HepG2 (cell line): ENCODE measurements around the gene FJX1. TPM values are rescaled to one million over a fixed set of nuclear protein-coding genes. Genes with fewer than 3 reads are reported as not detected.

Experiments used
- ATAC-seq: fragments of 200-7000 bp; cut with Tn5 transposase; 3 replicates; pipeline ENCODE4 v1.9.1; 2020; ENCODE audit warnings: mild to moderate bottlenecking, moderate library complexity
- BruUV-seq: library from RNA; stranded (reverse); fragments of 400-500 nt; replicated peaks from 2 replicates; lab custom pipeline; 2021; lab: Mats Ljungman, UMichigan
- CTCF ChIA-PET: fragments of 300-600 bp; formaldehyde crosslinking; extraction: SDS; loops from one replicate; lab custom pipeline; 2021; ENCODE audit warnings: low total read pairs, inconsistent platforms, low intra/inter-chr PET ratio; lab: Yijun Ruan, JAX
- POLR2A ChIA-PET: fragments of 350-600 bp; sonication (Branson Sonifier 250); formaldehyde crosslinking; loops from one replicate; lab custom pipeline; 2020; ENCODE audit warnings: antibody characterized with exemption, inconsistent platforms; lab: Yijun Ruan, JAX
- DNase-seq: peaks from one replicate; pipeline ENCODE4 v3.0.0-alpha.2; 2015; ENCODE audit warnings: low spot score
- FAIRE-seq: peaks from 3 replicates; lab custom pipeline; 2011; peaks lifted over from hg19 to GRCh38; lab: Jason Lieb, UNC
- H2AFZ ChIP-seq: one replicate; pipeline ENCODE4 v1.6.1; 2011; ENCODE audit warnings: low read length, inconsistent platforms
- H3K27ac ChIP-seq: fragments of 300-600 bp; 3 replicates; pipeline ENCODE4 v1.8.0; 2011; ENCODE audit warnings: mixed run types, mild to moderate bottlenecking, mixed read lengths, low read length, inconsistent platforms; ENCODE audit not compliant: insufficient read depth; ENCODE audit errors: extremely low read length
- H3K27me3 ChIP-seq, 2 experiments: fragments of 200-600 bp in 1 of 2; 2 replicates in 1 of 2; 3 replicates in 1 of 2; pipeline versions ENCODE4 v1.6.0 to v1.8.0; 2011; ENCODE audit warnings: low read length in 2 of 2, mild to moderate bottlenecking in 2 of 2, moderate library complexity in 2 of 2, inconsistent platforms in 1 of 2; ENCODE audit not compliant: insufficient read depth in 2 of 2, control insufficient read depth in 1 of 2
- H3K36me3 ChIP-seq, 2 experiments: fragments of 200-600 bp in 1 of 2; replicated peaks in 1 of 2; 2 replicates in 1 of 2; 3 replicates in 1 of 2; pipeline versions ENCODE4 v1.5.1 to v1.8.0; 2011; ENCODE audit warnings: low read length in 2 of 2, inconsistent platforms in 1 of 2; ENCODE audit not compliant: insufficient read depth in 2 of 2, control insufficient read depth in 1 of 2
- H3K4me1 ChIP-seq: 2 replicates; pipeline ENCODE4 v1.5.1; 2012; ENCODE audit warnings: low read length, inconsistent platforms; ENCODE audit not compliant: insufficient read depth
- H3K4me2 ChIP-seq: 2 replicates; pipeline ENCODE4 v1.6.0; 2011; ENCODE audit warnings: low read depth, low read length, inconsistent platforms
- H3K4me3 ChIP-seq, 3 experiments: fragments of 200-600 bp in 1 of 3; sonication (generic), shearing (Covaris generic) in 1 of 3; replicated peaks in 1 of 3; 2 replicates each; pipeline ENCODE4 v1.5.1; 2011 to 2016; ENCODE audit warnings: low read length in 3 of 3, inconsistent platforms in 2 of 3, low read depth in 2 of 3, mild to moderate bottlenecking in 2 of 3, control low read depth in 1 of 3, mixed read lengths in 1 of 3; ENCODE audit not compliant: insufficient read depth in 1 of 3
- H3K79me2 ChIP-seq: one replicate; pipeline ENCODE4 v1.6.1; 2011; ENCODE audit warnings: low read length, inconsistent platforms; ENCODE audit not compliant: insufficient read depth
- H3K9ac ChIP-seq: 2 replicates; pipeline ENCODE4 v1.6.0; 2011; ENCODE audit warnings: mild to moderate bottlenecking, low read depth, low read length, inconsistent platforms; ENCODE audit not compliant: insufficient read depth
- H3K9me3 ChIP-seq: 2 replicates; pipeline ENCODE4 v1.5.1; 2012; ENCODE audit warnings: mild to moderate bottlenecking, low read length
- H4K20me1 ChIP-seq: 2 replicates; pipeline ENCODE4 v1.6.0; 2011; ENCODE audit warnings: inconsistent platforms, mild to moderate bottlenecking, low read length, moderate library complexity; ENCODE audit not compliant: insufficient read depth
- GATAD2A ChIP-seq: IDR thresholded peaks from 2 replicates; pipeline ENCODE4 v1.6.1; 2016
- KMT2A ChIP-seq: sonication (generic); formaldehyde crosslinking; IDR thresholded peaks from 2 replicates; pipeline ENCODE4 v1.4.0; 2020; ENCODE audit warnings: missing genetic modification reagents
- RAD21 ChIP-seq: fragments of 450-650 bp; formaldehyde crosslinking; IDR thresholded peaks from 2 replicates; pipeline ENCODE4 v1.5.0; 2020; ENCODE audit warnings: mild to moderate bottlenecking
- SMC3 ChIP-seq: IDR thresholded peaks from 2 replicates; pipeline ENCODE4 v1.6.1; 2011; ENCODE audit warnings: low read length, improper control_type of control experiment
- STAG1 ChIP-seq: sonication (generic); formaldehyde crosslinking; IDR thresholded peaks from 2 replicates; pipeline ENCODE4 v1.4.0; 2020; ENCODE audit warnings: missing genetic modification reagents
- WGBS: methylation state at CpG from one replicate; pipeline ENCODE4 v1.1.6; 2017; ENCODE audit warnings: low lambda C conversion rate; 5-methylcytosine and 5-hydroxymethylcytosine counted together
- in situ Hi-C: cut with HindIII; loops from 2 replicates; pipeline ENCODE4 v1.10.0; 2017; ENCODE audit warnings: low pct_unique_long_range_greater_than_20kb; ENCODE audit not compliant: extremely low pct_ligation_motif_present
- intact Hi-C: fragments of 100-400 bp; cut with micrococcal nuclease; formaldehyde crosslinking; loops from one replicate; pipeline ENCODE4 v1.10.0; 2022; ENCODE audit not compliant: unreplicated experiment
- polyA plus RNA-seq, 8 experiments: library from polyadenylated mRNA; depleted of rRNA in 3 of 8; stranded (reverse) in 7 of 8; unstranded in 1 of 8; fragments of >200 nt; fragmentation: Illumina TruSeq in 4 of 8; extraction: Trizol in 4 of 8; gene quantifications; 2 replicates each; pipeline versions ENCODE4 v1.2.1 to v1.2.3, GENCODE V29; 2011 to 2016; ENCODE audit warnings: low read depth in 4 of 8, missing spikeins in 1 of 8, mixed read lengths in 1 of 8; ENCODE audit not compliant: insufficient read depth in 1 of 8
- total RNA-seq, 5 experiments: library from RNA; depleted of rRNA; stranded (reverse); fragments of >200 nt; fragmentation: Illumina TruSeq; extraction: Trizol; gene quantifications; 2 replicates each; pipeline ENCODE4 v1.2.3, GENCODE V29; 2016; ENCODE audit warnings: low read depth in 1 of 5
- TF ChIP-seq, protein P1 (sequence below): sonication (generic); formaldehyde crosslinking; IDR thresholded peaks from 2 replicates; pipeline ENCODE4 v1.5.0; 2020; ENCODE audit warnings: mild to moderate bottlenecking, missing genetic modification reagents, moderate library complexity
- TF ChIP-seq, protein P2 (sequence below): sonication (generic); formaldehyde crosslinking; IDR thresholded peaks from 2 replicates; pipeline ENCODE4 v1.5.0; 2020; ENCODE audit warnings: mild to moderate bottlenecking, missing genetic modification reagents, borderline replicate concordance

The FJX1 gene
- total and polyA plus RNA-seq, 2 of the 13 experiments (the other 11 are each of a cell fraction or from before 2014, with no cell fraction given) = 0.40 to 0.82 TPM

DNA sequence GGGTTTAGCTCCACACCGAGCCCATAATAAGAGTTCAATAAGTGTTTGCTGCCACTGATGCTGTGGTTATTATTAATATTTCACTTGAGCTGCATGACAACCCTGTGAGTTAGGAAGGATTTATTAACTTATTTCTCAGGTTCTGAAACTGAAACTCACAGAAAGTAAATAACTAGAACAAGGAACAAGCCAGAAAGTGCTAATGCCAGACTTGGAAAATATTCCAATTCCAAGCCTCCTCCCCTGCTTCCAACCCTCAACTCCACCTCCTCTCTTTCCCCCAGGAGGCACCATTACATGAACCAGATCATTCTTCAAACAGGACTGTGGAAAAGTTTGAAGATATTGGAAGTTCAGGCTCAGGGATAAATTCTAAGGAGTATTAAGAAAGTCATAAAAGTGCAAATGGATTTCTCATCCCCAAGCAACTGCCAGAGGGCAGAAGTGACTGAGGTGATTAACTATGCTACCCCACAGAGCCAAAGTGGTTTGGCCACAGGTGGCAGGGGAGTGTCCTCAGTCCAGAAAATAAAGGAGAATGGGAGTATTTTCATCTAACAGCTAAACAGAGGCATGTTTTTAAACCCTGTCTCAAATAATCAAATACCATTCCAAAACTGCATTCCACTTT is 3.2 kb upstream of the FJX1 start:
- FAIRE-seq (no peak), ATAC-seq (no peak), DNase-seq (no peak)
- Histone ChIP-seq H2AFZ (no peak overlapping the region), H3K9ac (no peak overlapping the region), H4K20me1 (no peaks in the 10 kb centered on the region), H3K36me3 (no peaks in the 10 kb centered on the region), H3K27ac (no peak overlapping the region), H3K79me2 (no peaks in the 10 kb centered on the region), H3K4me1 (peaks cover 7% of the 10 kb centered on the region; the same call in 1 of the 2 replicates), H3K4me3 (no peak overlapping the region), H3K4me2 (no peak overlapping the region), H3K9me3 (no peaks in the 10 kb centered on the region), H3K27me3 (peaks cover 1 to 36% of the 10 kb centered on the region in 2 experiments; a peak in 4 of 5 replicates)
- WGBS = 0% methylated on average over 1 of the region's 1 CpG
- no TSS peak for BruUV-seq
- no peak for TF ChIP-seq GATAD2A (CRISPR knock-in tag)
- TF ChIP-seq KMT2A = no peak
- ChIA-PET POLR2A (no interaction called here), CTCF (interaction anchor here (0.9 to 2.7 kb wide), 5 partner anchors 207 to 651 kb away, joined by 3 to 23 read pairs (median 11); no protein-coding TSS in a partner anchor)
- intact Hi-C loops (loop anchor here (5.0 to 10.0 kb wide), 2 partner anchors 100 to 327 kb away; partner anchors contain the start of gene LDLRAD3), in situ Hi-C loops (loop anchor here (5.0 to 25.0 kb wide), 4 partner anchors 207 to 872 kb away; no protein-coding TSS in a partner anchor)

DNA sequence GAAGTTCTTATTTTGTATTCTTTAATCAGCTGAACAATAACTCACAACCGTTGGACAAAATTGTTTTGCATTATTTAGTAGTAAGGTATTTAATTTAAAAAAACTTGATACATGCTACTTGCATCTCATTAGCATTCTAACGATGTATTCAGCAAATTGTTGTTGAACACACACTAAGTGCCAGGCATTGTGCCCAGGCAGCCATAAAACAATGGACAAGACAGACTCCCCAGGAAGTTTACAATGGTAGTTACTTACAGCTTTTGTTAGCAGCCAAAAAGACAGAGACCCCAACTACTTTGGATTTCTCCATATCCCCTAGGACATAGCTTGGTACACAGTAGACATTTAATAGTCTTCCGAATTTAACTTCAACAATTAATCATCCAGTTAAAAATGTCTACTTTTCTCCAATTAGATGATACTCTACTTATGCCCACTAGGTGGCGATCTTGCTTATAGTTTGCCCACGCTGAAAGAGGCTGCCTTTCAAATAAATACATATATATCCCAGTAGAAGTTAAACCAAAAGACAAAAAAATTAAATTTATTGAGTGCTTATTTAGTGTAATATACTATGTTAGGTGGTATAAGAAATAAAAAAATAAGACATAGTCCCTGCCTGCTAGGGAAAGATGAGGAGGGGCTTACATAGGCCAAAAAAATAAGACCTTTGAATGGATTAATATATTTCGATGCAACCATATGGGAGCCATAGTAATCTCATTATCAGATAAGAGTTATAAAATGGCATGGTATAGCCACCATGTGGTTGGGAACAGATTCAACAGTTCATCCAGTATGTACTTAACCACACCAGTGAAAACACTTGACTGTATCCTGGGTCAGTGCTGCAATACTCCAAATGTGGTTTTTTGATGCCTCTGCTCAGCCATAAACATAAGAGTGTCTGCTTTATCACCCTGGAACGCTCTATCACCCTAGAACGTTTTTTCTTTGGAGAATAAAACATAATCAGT is 2.0 kb upstream of the FJX1 start:
- Histone ChIP-seq H4K20me1 (no peaks in the 10 kb centered on the region), H3K9ac (no peak overlapping the region), H3K36me3 (no peaks in the 10 kb centered on the region), H2AFZ (no peak overlapping the region), H3K27ac (no peak overlapping the region), H3K79me2 (no peaks in the 10 kb centered on the region), H3K4me3 (no peak overlapping the region), H3K27me3 (peaks cover 1 to 35% of the 10 kb centered on the region in 2 experiments; a peak in 4 of 5 replicates), H3K9me3 (no peaks in the 10 kb centered on the region), H3K4me2 (no peak overlapping the region), H3K4me1 (peaks cover 7% of the 10 kb centered on the region; the same call in 1 of the 2 replicates)
- ChIA-PET POLR2A (interaction anchor here (0.6 kb wide), 1 partner anchor 206 kb away, joined by 3 read pairs; no protein-coding TSS in a partner anchor), CTCF (interaction anchor here (0.9 to 2.7 kb wide), 4 partner anchors 206 to 650 kb away, joined by 4 to 23 read pairs (median 11); no protein-coding TSS in a partner anchor)
- peak; percentile 36 for FAIRE-seq
- DNase-seq = peak; percentile 27
- ATAC-seq = no peak
- WGBS = 19% methylated on average over 8 of the region's 8 CpGs
- in situ Hi-C loops = loop anchor here (5.0 to 25.0 kb wide), 4 partner anchors 206 to 871 kb away; no protein-coding TSS in a partner anchor
- intact Hi-C loops = loop anchor here (1.0 to 10.0 kb wide), 8 partner anchors 46 to 650 kb away; partner anchors contain the start of genes LDLRAD3 and TRIM44
- no TSS peak for BruUV-seq
- peak; percentile 26; the same call in 1 of the 2 replicates for TF ChIP-seq RAD21 (CRISPR knock-in tag)
- TF ChIP-seq, protein P1, sequence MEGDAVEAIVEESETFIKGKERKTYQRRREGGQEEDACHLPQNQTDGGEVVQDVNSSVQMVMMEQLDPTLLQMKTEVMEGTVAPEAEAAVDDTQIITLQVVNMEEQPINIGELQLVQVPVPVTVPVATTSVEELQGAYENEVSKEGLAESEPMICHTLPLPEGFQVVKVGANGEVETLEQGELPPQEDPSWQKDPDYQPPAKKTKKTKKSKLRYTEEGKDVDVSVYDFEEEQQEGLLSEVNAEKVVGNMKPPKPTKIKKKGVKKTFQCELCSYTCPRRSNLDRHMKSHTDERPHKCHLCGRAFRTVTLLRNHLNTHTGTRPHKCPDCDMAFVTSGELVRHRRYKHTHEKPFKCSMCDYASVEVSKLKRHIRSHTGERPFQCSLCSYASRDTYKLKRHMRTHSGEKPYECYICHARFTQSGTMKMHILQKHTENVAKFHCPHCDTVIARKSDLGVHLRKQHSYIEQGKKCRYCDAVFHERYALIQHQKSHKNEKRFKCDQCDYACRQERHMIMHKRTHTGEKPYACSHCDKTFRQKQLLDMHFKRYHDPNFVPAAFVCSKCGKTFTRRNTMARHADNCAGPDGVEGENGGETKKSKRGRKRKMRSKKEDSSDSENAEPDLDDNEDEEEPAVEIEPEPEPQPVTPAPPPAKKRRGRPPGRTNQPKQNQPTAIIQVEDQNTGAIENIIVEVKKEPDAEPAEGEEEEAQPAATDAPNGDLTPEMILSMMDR (CRISPR knock-in tag) = peak; percentile 72
- peak; percentile 81 for TF ChIP-seq STAG1 (CRISPR knock-in tag)
- TF ChIP-seq SMC3 = peak; percentile 72
- TF ChIP-seq, protein P2, sequence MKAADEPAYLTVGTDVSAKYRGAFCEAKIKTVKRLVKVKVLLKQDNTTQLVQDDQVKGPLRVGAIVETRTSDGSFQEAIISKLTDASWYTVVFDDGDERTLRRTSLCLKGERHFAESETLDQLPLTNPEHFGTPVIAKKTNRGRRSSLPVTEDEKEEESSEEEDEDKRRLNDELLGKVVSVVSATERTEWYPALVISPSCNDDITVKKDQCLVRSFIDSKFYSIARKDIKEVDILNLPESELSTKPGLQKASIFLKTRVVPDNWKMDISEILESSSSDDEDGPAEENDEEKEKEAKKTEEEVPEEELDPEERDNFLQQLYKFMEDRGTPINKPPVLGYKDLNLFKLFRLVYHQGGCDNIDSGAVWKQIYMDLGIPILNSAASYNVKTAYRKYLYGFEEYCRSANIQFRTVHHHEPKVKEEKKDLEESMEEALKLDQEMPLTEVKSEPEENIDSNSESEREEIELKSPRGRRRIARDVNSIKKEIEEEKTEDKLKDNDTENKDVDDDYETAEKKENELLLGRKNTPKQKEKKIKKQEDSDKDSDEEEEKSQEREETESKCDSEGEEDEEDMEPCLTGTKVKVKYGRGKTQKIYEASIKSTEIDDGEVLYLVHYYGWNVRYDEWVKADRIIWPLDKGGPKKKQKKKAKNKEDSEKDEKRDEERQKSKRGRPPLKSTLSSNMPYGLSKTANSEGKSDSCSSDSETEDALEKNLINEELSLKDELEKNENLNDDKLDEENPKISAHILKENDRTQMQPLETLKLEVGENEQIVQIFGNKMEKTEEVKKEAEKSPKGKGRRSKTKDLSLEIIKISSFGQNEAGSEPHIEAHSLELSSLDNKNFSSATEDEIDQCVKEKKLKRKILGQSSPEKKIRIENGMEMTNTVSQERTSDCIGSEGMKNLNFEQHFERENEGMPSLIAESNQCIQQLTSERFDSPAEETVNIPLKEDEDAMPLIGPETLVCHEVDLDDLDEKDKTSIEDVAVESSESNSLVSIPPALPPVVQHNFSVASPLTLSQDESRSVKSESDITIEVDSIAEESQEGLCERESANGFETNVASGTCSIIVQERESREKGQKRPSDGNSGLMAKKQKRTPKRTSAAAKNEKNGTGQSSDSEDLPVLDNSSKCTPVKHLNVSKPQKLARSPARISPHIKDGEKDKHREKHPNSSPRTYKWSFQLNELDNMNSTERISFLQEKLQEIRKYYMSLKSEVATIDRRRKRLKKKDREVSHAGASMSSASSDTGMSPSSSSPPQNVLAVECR = no peak
